NCI-H128 (cell line): ENCODE data around the gene KLC1.

ENCODE experiments used
- DNase-seq: peaks from one replicate; lab custom pipeline; 2025; ENCODE audit not compliant: unreplicated experiment; lab: John Stamatoyannopoulos, UW

KLC1 gene

GRCh38 chr14:103702497-103703432, 73.8 kb downstream of the KLC1 start:
- DNase-seq, result no peak

- no peak for DNase-seq
These were observed 74.7 kb downstream of the KLC1 start for GRCh38 chr14:103703433-103704385.

- no peak for DNase-seq
These were observed 75.7 kb downstream of the KLC1 start for GRCh38 chr14:103704708-103705107.

GRCh38 chr14:103705118-103705503, 76.1 kb downstream of the KLC1 start:
- no peak for DNase-seq

GRCh38 chr14:103705504-103706284, 76.7 kb downstream of the KLC1 start:
- DNase-seq, result no peak

GRCh38 chr14:103706551-103707328, 77.7 kb downstream of the KLC1 start:
- DNase-seq, result no peak

GRCh38 chr14:103707329-103708263, 78.6 kb downstream of the KLC1 start:
- DNase-seq, result no peak

- DNase-seq, result no peak
These were observed 79.8 kb downstream of the KLC1 start for GRCh38 chr14:103708750-103709187.

- DNase-seq, result no peak
These were observed 80.8 kb downstream of the KLC1 start for GRCh38 chr14:103709814-103710213.

- no peak for DNase-seq
These were observed 81.9 kb downstream of the KLC1 start for GRCh38 chr14:103710771-103711377.

GRCh38 chr14:103711516-103712431, 82.8 kb downstream of the KLC1 start:
- DNase-seq, result no peak

- DNase-seq, result no peak
These were observed 83.7 kb downstream of the KLC1 start for GRCh38 chr14:103712633-103713247.

GRCh38 chr14:103713304-103714062, 84.5 kb downstream of the KLC1 start:
- no peak for DNase-seq

- no peak for DNase-seq
These were observed 85.2 kb downstream of the KLC1 start for GRCh38 chr14:103714063-103714724.

GRCh38 chr14:103715052-103716000, 86.3 kb downstream of the KLC1 start, which contains the start of the genes XRCC3 and ZFYVE21:
Gene XRCC3 (minus strand): TSS chr14:103715451. CDS start chr14:103711087, 4,364 bp downstream.
Gene ZFYVE21 (plus strand): TSS chr14:103715810. CDS start chr14:103715842, 32 bp downstream.
- DNase-seq, result peak; percentile 100
